ENCODE measurements around the gene F8A1.
"Not testable (repeated sequence)": the region's sequence is repeated elsewhere in the genome, so short reads cannot be mapped to it uniquely, and the experiment has no call there.

Gene F8A1

GRCh38 chrX:154886069-154886788 is at the start of gene F8A1:
Gene F8A1 (plus strand): TSS chrX:154886355. CDS start chrX:154886375, 20 bp downstream.
- DNase-seq (ENCODE audit: low read depth), result not testable (repeated sequence)

- peak; percentile 67 for DNase-seq (ENCODE audit: low read depth)
Measured at GRCh38 chrX:154840856-154841255, 45.3 kb upstream of the F8A1 start.

GRCh38 chrX:154850957-154851611 is 35.1 kb upstream of the F8A1 start:
- no peak for DNase-seq (ENCODE audit: low read depth)

- DNase-seq (ENCODE audit: low read depth), result no peak
Measured at GRCh38 chrX:154855256-154855655, 30.9 kb upstream of the F8A1 start.

- DNase-seq (ENCODE audit: low read depth), result not testable (repeated sequence)
Measured at GRCh38 chrX:154868522-154868921, 17.6 kb upstream of the F8A1 start.

- no peak for DNase-seq (ENCODE audit: low read depth)
Measured at GRCh38 chrX:154873329-154873728, 12.8 kb upstream of the F8A1 start.

GRCh38 chrX:154884069-154884468 is 2.1 kb upstream of the F8A1 start:
- DNase-seq (ENCODE audit: low read depth), result not testable (repeated sequence)

GRCh38 chrX:154885057-154885456 is 1.1 kb upstream of the F8A1 start:
- DNase-seq (ENCODE audit: low read depth), result not testable (repeated sequence)

GRCh38 chrX:154885549-154885948 is 606 bp upstream of the F8A1 start:
- not testable (repeated sequence) for DNase-seq (ENCODE audit: low read depth)

GRCh38 chrX:154886789-154887221 is 650 bp downstream of the F8A1 start:
- not testable (repeated sequence) for DNase-seq (ENCODE audit: low read depth)

- DNase-seq (ENCODE audit: low read depth), result no peak
Measured at GRCh38 chrX:154890990-154891639, 5.0 kb downstream of the F8A1 start.

GRCh38 chrX:154892296-154892695 is 6.1 kb downstream of the F8A1 start:
- DNase-seq (ENCODE audit: low read depth), result no peak

GRCh38 chrX:154900323-154900722 is 14.2 kb downstream of the F8A1 start:
- no peak for DNase-seq (ENCODE audit: low read depth)

- no peak for DNase-seq (ENCODE audit: low read depth)
Measured at GRCh38 chrX:154902408-154902807, 16.3 kb downstream of the F8A1 start.

- no peak for DNase-seq (ENCODE audit: low read depth)
Measured at GRCh38 chrX:154908821-154909220, 22.7 kb downstream of the F8A1 start.

GRCh38 chrX:154910048-154910447 is 23.9 kb downstream of the F8A1 start:
- DNase-seq (ENCODE audit: low read depth), result not testable (repeated sequence)

- not testable (repeated sequence) for DNase-seq (ENCODE audit: low read depth)
Measured at GRCh38 chrX:154910528-154910927, 24.4 kb downstream of the F8A1 start.

- no peak for DNase-seq (ENCODE audit: low read depth)
Measured at GRCh38 chrX:154914052-154914451, 27.9 kb downstream of the F8A1 start.

GRCh38 chrX:154918060-154918483 is 31.9 kb downstream of the F8A1 start:
- DNase-seq (ENCODE audit: low read depth), result peak; percentile 75

GRCh38 chrX:154924771-154925170 is 38.6 kb downstream of the F8A1 start:
- not testable (repeated sequence) for DNase-seq (ENCODE audit: low read depth)
